ENCODE data around the gene SLFN13.

DNA sequence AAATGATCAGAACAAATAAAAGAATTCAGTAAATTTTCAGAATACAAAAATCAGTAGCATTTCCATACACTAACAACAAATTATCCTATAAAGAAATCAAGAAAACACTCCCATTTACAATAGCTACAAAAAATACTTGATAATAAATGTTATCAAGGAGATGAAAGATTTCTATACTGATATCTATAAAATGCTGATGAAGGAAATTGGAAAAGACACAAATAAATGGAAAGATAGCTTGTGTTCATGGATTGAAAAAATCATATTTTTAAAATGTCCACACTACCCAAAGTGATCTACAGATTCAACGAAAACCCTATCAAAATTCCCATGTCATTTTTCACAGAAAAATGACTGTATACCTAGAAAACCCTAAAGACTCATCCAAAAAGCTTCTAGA, 34.3 kb downstream of the SLFN13 start:
- TF ChIP-seq, protein P1, sequence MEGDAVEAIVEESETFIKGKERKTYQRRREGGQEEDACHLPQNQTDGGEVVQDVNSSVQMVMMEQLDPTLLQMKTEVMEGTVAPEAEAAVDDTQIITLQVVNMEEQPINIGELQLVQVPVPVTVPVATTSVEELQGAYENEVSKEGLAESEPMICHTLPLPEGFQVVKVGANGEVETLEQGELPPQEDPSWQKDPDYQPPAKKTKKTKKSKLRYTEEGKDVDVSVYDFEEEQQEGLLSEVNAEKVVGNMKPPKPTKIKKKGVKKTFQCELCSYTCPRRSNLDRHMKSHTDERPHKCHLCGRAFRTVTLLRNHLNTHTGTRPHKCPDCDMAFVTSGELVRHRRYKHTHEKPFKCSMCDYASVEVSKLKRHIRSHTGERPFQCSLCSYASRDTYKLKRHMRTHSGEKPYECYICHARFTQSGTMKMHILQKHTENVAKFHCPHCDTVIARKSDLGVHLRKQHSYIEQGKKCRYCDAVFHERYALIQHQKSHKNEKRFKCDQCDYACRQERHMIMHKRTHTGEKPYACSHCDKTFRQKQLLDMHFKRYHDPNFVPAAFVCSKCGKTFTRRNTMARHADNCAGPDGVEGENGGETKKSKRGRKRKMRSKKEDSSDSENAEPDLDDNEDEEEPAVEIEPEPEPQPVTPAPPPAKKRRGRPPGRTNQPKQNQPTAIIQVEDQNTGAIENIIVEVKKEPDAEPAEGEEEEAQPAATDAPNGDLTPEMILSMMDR (conservative IDR thresholded peaks at IDR 0.05), result no peak
- no peak for TF ChIP-seq ZFX (IDR thresholded peaks at IDR 0.05)
